NT2/D1 (cell line): ENCODE data around the gene PEPD.

Experiments
- DNase-seq: peaks from one replicate; pipeline ENCODE4 v3.0.0-alpha.2; 2011; ENCODE audit warnings: low read depth, low spot score
- H3K27me3 ChIP-seq: 2 replicates; pipeline ENCODE4 v1.6.0; 2011; ENCODE audit warnings: mild to moderate bottlenecking; ENCODE audit not compliant: insufficient read length, insufficient read depth
- H3K36me3 ChIP-seq: 2 replicates; pipeline ENCODE4 v1.6.1; 2011; ENCODE audit warnings: mild to moderate bottlenecking, low read length, mixed read lengths; ENCODE audit not compliant: insufficient read depth, insufficient read length
- H3K4me1 ChIP-seq: 2 replicates; pipeline ENCODE4 v1.5.1; 2011; ENCODE audit not compliant: insufficient read depth, insufficient read length
- H3K4me3 ChIP-seq: 2 replicates; pipeline ENCODE4 v1.5.1; 2011; ENCODE audit warnings: low read depth; ENCODE audit not compliant: insufficient read length
- H3K9ac ChIP-seq: 2 replicates; pipeline ENCODE4 v1.6.0; 2011; ENCODE audit warnings: low read depth; ENCODE audit not compliant: insufficient read length
- H3K9me3 ChIP-seq: 2 replicates; pipeline ENCODE4 v1.5.1; 2011; ENCODE audit warnings: mild to moderate bottlenecking, low read length; ENCODE audit not compliant: insufficient read depth
- SUZ12 ChIP-seq: IDR thresholded peaks from 2 replicates; pipeline ENCODE4 v1.6.1; 2011; ENCODE audit not compliant: insufficient read length, insufficient read depth; ENCODE audit errors: extremely low read depth
- YY1 ChIP-seq: IDR thresholded peaks from 2 replicates; pipeline ENCODE4 v1.6.1; 2011; ENCODE audit not compliant: insufficient read length, insufficient read depth
- ZNF274 ChIP-seq: IDR thresholded peaks from 2 replicates; pipeline ENCODE4 v1.6.1; 2011; ENCODE audit warnings: mild to moderate bottlenecking, low read depth, low read length

PEPD gene

GRCh38 chr19:33500586-33500985 lies 21.0 kb downstream of the PEPD start:
- Histone ChIP-seq H3K4me3 (no peak overlapping the region), H3K27me3 (no peaks in the 10 kb centered on the region), H3K4me1 (peaks cover 7% of the 10 kb centered on the region), H3K9me3 (no peaks in the 10 kb centered on the region), H3K36me3 (peaks cover 53% of the 10 kb centered on the region), H3K9ac (no peak overlapping the region)
- TF ChIP-seq YY1 (no peak), SUZ12 (no peak), ZNF274 (no peak)
- DNase-seq = no peak

GRCh38 chr19:33499671-33500506 lies 21.7 kb downstream of the PEPD start:
- TF ChIP-seq ZNF274 (no peak), YY1 (no peak), SUZ12 (no peak)

GRCh38 chr19:33499248-33499647 lies 22.3 kb downstream of the PEPD start:
- no peaks in the 10 kb centered on the region for H3K27me3 ChIP-seq
- peaks cover 2% of the 10 kb centered on the region for H3K4me1 ChIP-seq
- no peak overlapping the region for H3K4me3 ChIP-seq
- H3K36me3 ChIP-seq = peaks cover 53% of the 10 kb centered on the region
- TF ChIP-seq ZNF274 (no peak), YY1 (no peak), SUZ12 (no peak)
- no peak overlapping the region for H3K9ac ChIP-seq
- DNase-seq = no peak
- H3K9me3 ChIP-seq = no peaks in the 10 kb centered on the region

More at GRCh38 chr19:33499671-33500506, 21.7 kb downstream of the PEPD start:
- Histone ChIP-seq H3K9me3 (no peaks in the 10 kb centered on the region), H3K4me1 (peaks cover 4% of the 10 kb centered on the region), H3K27me3 (no peaks in the 10 kb centered on the region), H3K36me3 (peaks cover 53% of the 10 kb centered on the region), H3K4me3 (no peak overlapping the region), H3K9ac (no peak overlapping the region)
- DNase-seq = no peak

- Histone ChIP-seq H3K4me3 (no peak overlapping the region), H3K27me3 (no peaks in the 10 kb centered on the region), H3K9me3 (no peaks in the 10 kb centered on the region), H3K4me1 (no peaks in the 10 kb centered on the region), H3K36me3 (peaks cover 53% of the 10 kb centered on the region), H3K9ac (no peak overlapping the region)
- no peak for DNase-seq
- no peak for TF ChIP-seq SUZ12
Observed at GRCh38 chr19:33498391-33499000, 23.1 kb downstream of the PEPD start.

GRCh38 chr19:33497778-33498175 lies 23.8 kb downstream of the PEPD start:
- Histone ChIP-seq H3K27me3 (no peaks in the 10 kb centered on the region), H3K4me3 (no peak overlapping the region), H3K9me3 (no peaks in the 10 kb centered on the region), H3K36me3 (peaks cover 49% of the 10 kb centered on the region), H3K4me1 (no peaks in the 10 kb centered on the region), H3K9ac (no peak overlapping the region)
- DNase-seq = no peak
- TF ChIP-seq SUZ12 (no peak), ZNF274 (no peak), YY1 (no peak)

- Histone ChIP-seq H3K27me3 (no peaks in the 10 kb centered on the region), H3K9ac (no peak overlapping the region), H3K9me3 (no peaks in the 10 kb centered on the region), H3K4me1 (no peaks in the 10 kb centered on the region), H3K4me3 (no peak overlapping the region), H3K36me3 (peaks cover 49% of the 10 kb centered on the region)
- TF ChIP-seq ZNF274 (no peak), SUZ12 (no peak), YY1 (no peak)
- no peak for DNase-seq
Observed at GRCh38 chr19:33497131-33497777, 24.3 kb downstream of the PEPD start.

- Histone ChIP-seq H3K36me3 (peaks cover 45% of the 10 kb centered on the region), H3K9me3 (no peaks in the 10 kb centered on the region), H3K4me3 (no peak overlapping the region), H3K9ac (no peak overlapping the region), H3K4me1 (no peaks in the 10 kb centered on the region), H3K27me3 (no peaks in the 10 kb centered on the region)
- no peak for DNase-seq
- no peak for TF ChIP-seq YY1
- TF ChIP-seq SUZ12 = no peak
- TF ChIP-seq ZNF274 = no peak
Observed at GRCh38 chr19:33496038-33496895, 25.3 kb downstream of the PEPD start.
